GM18511 (cell line): Measurements from ENCODE around the gene ZFYVE9.

ENCODE experiments used
- ATAC-seq: cut with Tn5 transposase; IDR thresholded peaks from one replicate; pipeline ENCODE4 v1.9.1; 2021; ENCODE audit warnings: mild to moderate bottlenecking, moderate library complexity; ENCODE audit not compliant: unreplicated experiment

Gene ZFYVE9

GRCh38 chr1:52323731-52324130 is 181.8 kb downstream of the ZFYVE9 start:
- ATAC-seq, result no peak

DNA sequence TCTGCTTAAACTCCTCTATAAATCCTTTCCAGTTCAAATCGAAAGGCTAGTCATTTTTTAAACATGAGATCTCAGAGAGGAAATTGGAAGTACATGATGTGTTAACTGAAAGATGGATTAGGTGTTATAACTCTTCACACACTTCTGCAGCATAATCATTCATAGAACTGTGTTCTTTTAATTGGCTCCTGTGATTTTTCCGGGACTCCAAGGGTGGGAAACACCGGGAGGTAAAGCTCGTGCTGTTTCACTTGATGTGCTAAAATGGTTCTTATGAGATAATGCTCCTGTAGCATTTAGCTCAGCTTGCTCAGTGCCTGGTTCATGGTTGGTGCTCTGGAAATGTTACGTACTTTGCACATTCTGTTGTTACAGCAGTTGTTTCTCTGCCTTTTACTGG is 183.9 kb downstream of the ZFYVE9 start:
- no peak for ATAC-seq

- no peak for ATAC-seq
Measured at GRCh38 chr1:52328615-52329014, 186.7 kb downstream of the ZFYVE9 start.

DNA sequence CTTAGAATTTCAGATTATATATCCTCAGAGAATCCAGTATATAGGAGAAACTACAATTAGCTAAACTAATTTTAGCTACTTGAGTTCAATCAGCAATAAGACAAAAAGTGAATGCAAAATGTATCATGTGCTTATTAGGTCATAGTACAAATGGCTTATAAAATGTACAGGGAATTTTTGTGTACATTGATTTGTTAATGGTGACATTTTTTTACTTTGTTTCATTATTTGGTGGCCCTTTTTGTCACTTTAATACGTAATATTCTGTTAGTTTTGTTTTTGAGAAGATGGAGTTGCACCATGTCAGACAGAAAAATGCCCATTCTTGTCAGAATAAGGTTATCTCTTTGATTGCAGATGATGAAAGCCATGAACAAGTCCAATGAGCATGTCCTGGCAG is 190.5 kb downstream of the ZFYVE9 start:
- ATAC-seq, result no peak

- ATAC-seq, result no peak
Measured at GRCh38 chr1:52334906-52335528, 193.1 kb downstream of the ZFYVE9 start.

- no peak for ATAC-seq
Measured at GRCh38 chr1:52337439-52337838, 195.6 kb downstream of the ZFYVE9 start.

GRCh38 chr1:52341655-52342260 is 199.9 kb downstream of the ZFYVE9 start:
- ATAC-seq, result no peak

DNA sequence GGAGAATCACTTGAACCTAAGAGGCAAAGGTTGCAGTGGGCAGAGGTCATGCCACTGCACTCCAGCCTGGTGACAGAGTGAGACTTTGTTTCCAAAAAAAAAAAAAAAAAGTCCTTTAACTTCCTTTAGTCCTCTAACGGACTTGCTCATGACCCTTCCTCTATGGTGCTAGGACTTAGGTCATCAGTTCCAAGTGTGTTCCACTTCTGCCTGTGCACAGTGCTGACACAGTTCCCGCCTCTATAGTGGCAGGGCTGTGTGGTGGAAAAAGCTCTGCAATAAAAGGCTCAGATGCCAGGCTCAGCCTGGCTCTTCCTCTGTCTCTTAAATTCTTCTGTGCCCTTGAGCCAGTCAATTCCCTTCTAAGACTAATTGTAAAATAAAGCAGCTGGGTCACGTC is 202.1 kb downstream of the ZFYVE9 start:
- no peak for ATAC-seq

GRCh38 chr1:52345252-52345651 is 203.4 kb downstream of the ZFYVE9 start:
- ATAC-seq, result no peak

- ATAC-seq, result no peak
Measured at GRCh38 chr1:52346653-52347052, 204.8 kb downstream of the ZFYVE9 start.

GRCh38 chr1:52348704-52349300 is 206.9 kb downstream of the ZFYVE9 start:
- ATAC-seq, result no peak

DNA sequence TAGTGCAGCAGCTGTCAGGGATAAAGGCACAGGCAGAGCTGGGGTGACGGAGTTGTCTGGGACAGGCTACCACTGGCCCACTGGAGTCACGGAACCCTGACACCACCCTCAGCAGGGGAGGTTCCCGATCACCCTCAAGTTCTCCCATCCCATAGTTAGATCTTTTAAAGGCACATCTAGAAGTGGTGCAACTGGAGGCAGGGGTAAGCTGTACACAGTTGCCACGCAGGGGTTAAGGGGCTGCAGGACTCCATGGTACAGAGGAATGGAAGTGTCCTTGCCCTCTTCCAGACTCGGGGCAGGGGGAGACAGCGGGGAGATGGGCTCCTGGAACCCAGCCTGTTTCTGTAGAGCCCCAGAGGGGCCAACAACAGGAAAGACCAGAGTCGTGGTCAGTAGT is 210.8 kb downstream of the ZFYVE9 start:
- no peak for ATAC-seq

GRCh38 chr1:52355436-52355835 is 213.5 kb downstream of the ZFYVE9 start:
- no peak for ATAC-seq

GRCh38 chr1:52355847-52356505 is 214.1 kb downstream of the ZFYVE9 start:
- ATAC-seq, result no peak

DNA sequence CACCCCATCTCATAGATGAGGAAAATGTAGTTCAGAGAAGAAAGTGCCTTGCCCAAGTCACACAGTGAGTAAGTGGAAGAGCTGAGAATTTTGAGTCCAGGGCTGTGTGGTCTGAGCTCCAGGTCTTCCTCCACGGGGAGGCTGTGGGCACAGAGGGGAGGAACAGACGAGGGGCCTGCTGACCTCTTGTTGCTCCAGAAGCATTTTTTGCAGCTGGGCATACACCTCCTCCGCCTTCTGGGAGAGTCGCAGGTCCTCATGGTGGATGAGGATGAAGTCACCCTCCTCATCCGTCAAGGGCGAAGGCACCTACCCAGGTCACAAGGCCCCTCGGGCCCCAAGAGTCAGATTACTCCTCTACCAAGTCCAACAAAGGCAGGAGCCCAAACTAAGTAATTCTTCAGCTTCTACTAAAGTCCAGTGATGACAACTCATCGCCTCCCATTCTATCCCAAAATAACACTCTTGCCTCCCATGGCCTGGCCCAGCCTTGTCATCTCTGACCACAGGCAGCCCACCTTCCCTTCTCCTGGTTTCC is 215.0 kb downstream of the ZFYVE9 start:
- ATAC-seq, result no peak

- no peak for ATAC-seq
Measured at GRCh38 chr1:52357397-52357796, 215.5 kb downstream of the ZFYVE9 start.

DNA sequence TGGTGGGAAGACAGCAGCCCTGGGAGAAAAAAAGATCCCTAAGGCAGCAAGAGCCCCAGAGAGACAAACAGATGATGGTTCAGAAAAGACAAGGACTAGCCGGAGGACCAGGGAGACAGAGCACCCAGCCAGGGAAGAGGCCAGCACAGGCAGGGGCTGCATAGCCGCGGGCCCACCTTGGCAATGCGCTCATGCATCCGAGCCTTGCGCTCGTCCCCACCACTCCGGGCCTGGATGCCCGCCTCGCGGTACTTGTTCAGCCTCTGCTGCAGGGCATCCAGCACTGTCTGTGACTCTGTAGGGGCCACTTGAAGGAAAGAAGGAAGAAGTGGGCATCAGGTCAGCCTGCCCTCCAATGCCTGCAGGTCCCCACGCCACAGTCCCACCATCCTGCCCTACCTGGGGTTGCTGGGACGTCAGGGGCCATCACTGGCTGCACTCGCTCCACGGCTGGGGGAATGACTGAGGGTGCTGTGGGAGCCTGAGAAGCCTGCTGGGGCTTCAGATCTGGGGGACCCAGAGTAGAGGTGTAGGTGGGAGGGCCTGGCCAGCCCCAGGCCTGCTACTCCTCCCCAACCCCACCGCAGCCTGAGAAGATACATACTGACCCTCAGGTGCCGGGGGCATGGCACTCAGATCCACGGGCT is 217.1 kb downstream of the ZFYVE9 start:
- no peak for ATAC-seq

- ATAC-seq, result no peak
Measured at GRCh38 chr1:52359676-52360594, 218.0 kb downstream of the ZFYVE9 start.

- ATAC-seq, result no peak
Measured at GRCh38 chr1:52360595-52360968, 218.7 kb downstream of the ZFYVE9 start.

DNA sequence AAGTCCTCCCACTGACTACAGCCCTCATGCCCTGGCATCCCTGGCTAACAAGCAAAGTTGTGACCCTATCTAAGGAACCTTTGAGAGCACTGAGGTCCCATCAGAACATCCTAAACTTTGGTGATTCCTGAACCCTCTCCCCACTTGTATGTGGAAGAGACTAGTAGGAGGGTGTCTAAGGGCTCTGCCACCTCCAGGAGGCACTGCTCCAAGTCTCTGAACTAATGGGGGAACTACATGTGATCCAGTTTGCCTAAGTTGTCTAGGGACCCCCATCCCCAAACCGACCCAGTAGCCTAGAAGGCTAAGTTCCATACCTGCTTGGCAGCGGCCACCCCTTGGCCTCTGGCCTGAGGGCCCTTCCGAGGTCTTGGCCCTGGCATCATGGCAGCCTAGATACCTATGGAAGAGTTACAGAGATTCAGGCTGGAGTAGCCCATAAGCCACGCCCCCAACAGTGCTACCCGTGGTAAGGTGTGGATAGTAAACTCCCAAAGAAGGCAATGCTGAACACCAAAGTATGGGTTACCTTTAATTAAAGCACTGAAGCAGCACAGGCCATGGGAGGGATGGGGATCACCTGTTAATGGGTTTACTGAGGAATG is 222.4 kb downstream of the ZFYVE9 start:
- no peak for ATAC-seq
